HCEC 1CT (cell line): Measurements from ENCODE around the gene ADCY5.
"Not testable (repeated sequence)": the region's sequence is repeated elsewhere in the genome, so short reads cannot be mapped to it uniquely, and the experiment has no call there.

Source experiments
- DNase-seq: peaks from one replicate; pipeline ENCODE4 v3.0.0-alpha.2; 2017

The ADCY5 gene

GRCh38 chr3:123281929-123282328, 167.0 kb downstream of the ADCY5 start:
- DNase-seq: no peak

GRCh38 chr3:123281406-123281805, 167.5 kb downstream of the ADCY5 start:
- no peak for DNase-seq

- DNase-seq: no peak
Observed at GRCh38 chr3:123279121-123279520, 169.8 kb downstream of the ADCY5 start.

- no peak for DNase-seq
Observed at GRCh38 chr3:123278446-123278845, 170.4 kb downstream of the ADCY5 start.

- no peak for DNase-seq
Observed at GRCh38 chr3:123277106-123277505, 171.8 kb downstream of the ADCY5 start.

GRCh38 chr3:123276346-123277006, 172.4 kb downstream of the ADCY5 start:
- DNase-seq: no peak

- DNase-seq: no peak
Observed at GRCh38 chr3:123275691-123276090, 173.2 kb downstream of the ADCY5 start.

- peak; percentile 34 for DNase-seq
Observed at GRCh38 chr3:123272547-123272946, 176.3 kb downstream of the ADCY5 start.

GRCh38 chr3:123271466-123272159, 177.3 kb downstream of the ADCY5 start:
- DNase-seq: no peak

GRCh38 chr3:123270818-123271217, 178.1 kb downstream of the ADCY5 start:
- no peak for DNase-seq

- no peak for DNase-seq
Observed at GRCh38 chr3:123267821-123268220, 181.1 kb downstream of the ADCY5 start.

- no peak for DNase-seq
Observed at GRCh38 chr3:123263941-123264340, 184.9 kb downstream of the ADCY5 start.

- DNase-seq: no peak
Observed at GRCh38 chr3:123262868-123263267, 186.0 kb downstream of the ADCY5 start.

- DNase-seq: no peak
Observed at GRCh38 chr3:123262226-123262625, 186.7 kb downstream of the ADCY5 start.

GRCh38 chr3:123261666-123262065, 187.2 kb downstream of the ADCY5 start:
- no peak for DNase-seq

GRCh38 chr3:123258811-123259420, 190.0 kb downstream of the ADCY5 start:
- peak; percentile 67 for DNase-seq

GRCh38 chr3:123258359-123258758, 190.5 kb downstream of the ADCY5 start:
- DNase-seq: no peak

GRCh38 chr3:123256256-123256655, 192.6 kb downstream of the ADCY5 start:
- DNase-seq: no peak

GRCh38 chr3:123246866-123247265, 202.0 kb downstream of the ADCY5 start:
- DNase-seq: no peak

- no peak for DNase-seq
Observed at GRCh38 chr3:123244128-123244527, 204.8 kb downstream of the ADCY5 start.

- DNase-seq: no peak
Observed at GRCh38 chr3:123239756-123240155, 209.1 kb downstream of the ADCY5 start.

GRCh38 chr3:123239186-123239585, 209.7 kb downstream of the ADCY5 start:
- not testable (repeated sequence) for DNase-seq

- DNase-seq: no peak
Observed at GRCh38 chr3:123236902-123237301, 212.0 kb downstream of the ADCY5 start.
